HepG2 (cell line): ENCODE results near the gene KIF2C. TPM values are rescaled to one million over a fixed set of nuclear protein-coding genes. Genes with fewer than 3 reads are reported as not detected.

Source experiments
- ATAD3A ChIP-seq: sonication (generic); formaldehyde crosslinking; IDR thresholded peaks from 2 replicates; pipeline ENCODE4 v1.4.0; 2020; ENCODE audit warnings: missing genetic modification reagents
- CEBPB ChIP-seq: IDR thresholded peaks from 2 replicates; pipeline ENCODE4 v1.6.1; 2011; ENCODE audit warnings: low read depth, low read length, improper control_type of control experiment, borderline replicate concordance
- KDM1A ChIP-seq: IDR thresholded peaks from 2 replicates; pipeline ENCODE4 v1.6.1; 2016; ENCODE audit warnings: missing compliant biosample characterization
- KMT2A ChIP-seq: sonication (generic); formaldehyde crosslinking; IDR thresholded peaks from 2 replicates; pipeline ENCODE4 v1.4.0; 2020; ENCODE audit warnings: missing genetic modification reagents
- MED1 ChIP-seq: sonication (generic); formaldehyde crosslinking; IDR thresholded peaks from 2 replicates; pipeline ENCODE4 v1.4.0; 2020; ENCODE audit warnings: missing genetic modification reagents
- MIER3 ChIP-seq: IDR thresholded peaks from 2 replicates; pipeline ENCODE4 v1.6.1; 2016; ENCODE audit warnings: missing compliant biosample characterization, borderline replicate concordance
- MZF1 ChIP-seq: sonication (generic); formaldehyde crosslinking; IDR thresholded peaks from 2 replicates; pipeline ENCODE4 v1.8.1; 2023; ENCODE audit warnings: mild to moderate bottlenecking, missing genetic modification reagents, borderline replicate concordance
- NFAT5 ChIP-seq: sonication (generic); formaldehyde crosslinking; IDR thresholded peaks from 2 replicates; pipeline ENCODE4 v1.4.0; 2020; ENCODE audit warnings: missing genetic modification reagents
- RBM39 ChIP-seq: fragments of 200-400 bp; formaldehyde crosslinking; IDR thresholded peaks from one replicate; pipeline ENCODE4 v1.6.1; 2018; ENCODE audit warnings: antibody characterized with exemption, mild to moderate bottlenecking, low read depth, low read length; ENCODE audit not compliant: poor library complexity, severe bottlenecking
- RELA ChIP-seq: sonication (generic); formaldehyde crosslinking; IDR thresholded peaks from 2 replicates; pipeline ENCODE4 v1.4.0; 2020; ENCODE audit warnings: missing genetic modification reagents
- REXO4 ChIP-seq: sonication (generic); formaldehyde crosslinking; IDR thresholded peaks from 2 replicates; pipeline ENCODE4 v1.8.0; 2022; ENCODE audit warnings: missing genetic modification reagents, mild to moderate bottlenecking, borderline replicate concordance
- SRSF1 ChIP-seq: fragments of 200-400 bp; formaldehyde crosslinking; optimal IDR thresholded peaks from 2 replicates; pipeline ENCODE3; 2017; ENCODE audit warnings: mild to moderate bottlenecking, low read depth, low read length, moderate library complexity
- TIGD3 ChIP-seq: sonication (generic); formaldehyde crosslinking; IDR thresholded peaks from 2 replicates; pipeline ENCODE4 v1.5.1; 2020; ENCODE audit warnings: mild to moderate bottlenecking, missing genetic modification reagents, borderline replicate concordance
- ZBTB26 ChIP-seq: IDR thresholded peaks from 2 replicates; pipeline ENCODE4 v1.6.1; 2016; ENCODE audit warnings: missing compliant biosample characterization, missing genetic modification reagents, borderline replicate concordance
- ZNF10 ChIP-seq: sonication (generic); formaldehyde crosslinking; IDR thresholded peaks from 2 replicates; pipeline ENCODE4 v1.4.0; 2020; ENCODE audit warnings: mild to moderate bottlenecking, low read depth, missing genetic modification reagents, borderline replicate concordance
- ZNF263 ChIP-seq: sonication (generic); formaldehyde crosslinking; IDR thresholded peaks from 2 replicates; pipeline ENCODE4 v1.4.0; 2020; ENCODE audit warnings: missing genetic modification reagents
- ZNF264 ChIP-seq: sonication (generic); formaldehyde crosslinking; IDR thresholded peaks from 2 replicates; pipeline ENCODE4 v1.4.0; 2020; ENCODE audit warnings: missing genetic modification reagents
- ZNF30 ChIP-seq: sonication (generic); formaldehyde crosslinking; IDR thresholded peaks from 2 replicates; pipeline ENCODE4 v1.5.0; 2020; ENCODE audit warnings: mild to moderate bottlenecking, missing genetic modification reagents
- ZNF317 ChIP-seq: sonication (generic); formaldehyde crosslinking; IDR thresholded peaks from 2 replicates; pipeline ENCODE4 v1.5.0; 2020; ENCODE audit warnings: mild to moderate bottlenecking, missing genetic modification reagents
- ZNF510 ChIP-seq: sonication (generic); formaldehyde crosslinking; IDR thresholded peaks from 2 replicates; pipeline ENCODE4 v1.4.0; 2020; ENCODE audit warnings: low read depth, mild to moderate bottlenecking, missing genetic modification reagents
- ZNF629 ChIP-seq: sonication (generic); formaldehyde crosslinking; conservative IDR thresholded peaks from 2 replicates; pipeline ENCODE4 v1.5.0; 2020; ENCODE audit warnings: missing genetic modification reagents
- ZNF768 ChIP-seq: sonication (generic); formaldehyde crosslinking; IDR thresholded peaks from 2 replicates; pipeline ENCODE4 v1.4.0; 2020; ENCODE audit warnings: missing genetic modification reagents
- polyA plus RNA-seq, 8 experiments: library from polyadenylated mRNA; depleted of rRNA in 3 of 8; stranded (reverse) in 7 of 8; unstranded in 1 of 8; fragments of >200 nt; fragmentation: Illumina TruSeq in 4 of 8; extraction: Trizol in 4 of 8; gene quantifications; 2 replicates each; pipeline versions ENCODE4 v1.2.1 to v1.2.3, GENCODE V29; 2011 to 2016; ENCODE audit warnings: low read depth in 4 of 8, missing spikeins in 1 of 8, mixed read lengths in 1 of 8; ENCODE audit not compliant: insufficient read depth in 1 of 8
- total RNA-seq, 5 experiments: library from RNA; depleted of rRNA; stranded (reverse); fragments of >200 nt; fragmentation: Illumina TruSeq; extraction: Trizol; gene quantifications; 2 replicates each; pipeline ENCODE4 v1.2.3, GENCODE V29; 2016; ENCODE audit warnings: low read depth in 1 of 5

KIF2C gene
- total and polyA plus RNA-seq, 2 of the 13 experiments (the other 11 are each of a cell fraction or from before 2014, with no cell fraction given) = 29.7 to 53.7 TPM

GRCh38 chr1:44784094-44785028, 44.7 kb downstream of the KIF2C start (continued):
- TF ChIP-seq NFAT5 (CRISPR knock-in tag) (no peak), ZNF263 (0 out of 2 replicates have a peak, but pooled peaks have one; percentile 9), ZNF264 (CRISPR knock-in tag) (no peak), KDM1A (CRISPR knock-in tag) (no peak), ZNF10 (CRISPR knock-in tag) (no peak), ZNF510 (CRISPR knock-in tag) (no peak), ZNF30 (CRISPR knock-in tag) (0 out of 2 replicates have a peak, but pooled peaks have one; percentile 50), MED1 (CRISPR knock-in tag) (no peak; the same call in none of the 2 replicates), SRSF1 (no peak), ZNF317 (no peak; the same call in 1 of the 2 replicates), RBM39 (no peak), RELA (CRISPR knock-in tag) (no peak), MZF1 (no peak), ZNF629 (CRISPR knock-in tag) (no peak), ATAD3A (CRISPR knock-in tag) (no peak), TIGD3 (peak; percentile 68; the same call in 1 of the 2 replicates), KMT2A (peak; percentile 74; the same call in 1 of the 2 replicates), REXO4 (peak; percentile 82; the same call in 1 of the 2 replicates), ZNF768 (CRISPR knock-in tag) (peak; percentile 72; the same call in 1 of the 2 replicates), ZBTB26 (CRISPR knock-in tag) (peak; percentile 13; the same call in 1 of the 2 replicates), MIER3 (no peak), CEBPB (no peak)
